Measurements from ENCODE around the gene SYNE3.
A peak's percentile ranks its signal among the peaks of the same experiment; 100 is the strongest.

Gene SYNE3

DNA sequence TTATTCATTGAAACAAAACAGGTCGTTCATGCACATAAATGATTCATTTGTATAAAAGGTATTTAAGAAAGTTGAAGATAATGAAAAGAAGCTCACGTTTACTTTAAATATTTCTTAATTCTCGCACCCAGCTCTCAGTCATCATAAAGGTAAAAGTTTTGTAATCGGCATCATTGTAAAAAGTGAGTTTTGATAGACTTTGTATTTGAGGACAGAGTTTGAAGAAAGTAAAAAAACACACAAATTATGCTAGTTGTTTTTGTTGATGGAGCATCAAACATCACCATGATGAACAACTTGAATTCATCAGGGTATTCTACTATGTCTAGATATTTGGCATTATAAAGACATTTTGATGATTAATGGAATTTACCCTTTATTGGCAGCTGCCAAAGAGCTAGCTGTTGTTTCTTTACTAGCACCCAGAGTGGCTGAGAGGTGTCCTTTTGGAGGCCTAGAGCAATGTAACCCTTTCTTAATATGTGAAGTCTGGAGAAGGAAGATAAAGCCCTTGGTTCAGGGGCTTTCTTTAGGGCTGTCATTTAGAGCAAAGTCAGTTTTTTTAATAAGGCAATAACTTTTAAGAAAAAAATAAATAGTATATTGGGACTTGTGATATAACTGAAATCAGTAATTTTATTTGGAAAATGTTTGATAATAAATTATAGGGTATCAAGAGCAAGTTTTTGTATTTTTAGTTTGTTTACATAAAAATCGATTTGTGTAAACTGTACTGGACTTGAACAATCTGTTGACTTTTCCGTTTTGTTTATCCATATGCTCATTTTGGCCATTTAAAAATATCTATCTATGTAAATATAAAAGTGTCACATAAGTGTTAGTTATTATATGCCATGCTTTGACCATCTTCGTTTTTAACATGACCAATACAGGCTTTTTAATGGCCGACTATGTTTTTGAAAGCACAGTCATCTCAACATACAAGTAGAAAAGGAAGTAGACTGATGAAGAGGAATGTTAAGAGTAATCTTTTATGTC, 25.8 kb upstream of the SYNE3 start:
- no peak for DNase-seq (ENCODE audit: low read depth in 2 of 3, low spot score in 1 of 3)

DNA sequence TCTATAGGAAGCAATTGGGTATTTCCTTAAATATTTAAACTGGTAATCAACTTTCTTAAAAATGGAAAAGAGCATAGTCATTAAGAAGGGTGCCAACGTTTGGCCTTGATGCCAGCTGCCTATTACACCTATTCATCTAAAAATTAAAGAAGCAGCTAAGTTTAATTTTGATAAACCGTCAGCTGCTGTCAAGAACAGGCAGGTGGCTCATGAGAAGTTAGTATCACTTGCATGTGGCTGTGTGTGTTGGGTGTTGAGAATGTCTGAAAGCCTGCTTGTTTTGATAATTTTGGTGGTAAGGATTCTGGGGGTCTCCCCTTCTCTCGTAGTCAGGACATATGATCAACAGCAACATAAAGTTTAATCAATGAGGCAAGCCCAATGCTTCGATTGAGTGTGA, 24.9 kb upstream of the SYNE3 start:
- no peak for DNase-seq (ENCODE audit: low read depth in 2 of 3, low spot score in 1 of 3)

DNA sequence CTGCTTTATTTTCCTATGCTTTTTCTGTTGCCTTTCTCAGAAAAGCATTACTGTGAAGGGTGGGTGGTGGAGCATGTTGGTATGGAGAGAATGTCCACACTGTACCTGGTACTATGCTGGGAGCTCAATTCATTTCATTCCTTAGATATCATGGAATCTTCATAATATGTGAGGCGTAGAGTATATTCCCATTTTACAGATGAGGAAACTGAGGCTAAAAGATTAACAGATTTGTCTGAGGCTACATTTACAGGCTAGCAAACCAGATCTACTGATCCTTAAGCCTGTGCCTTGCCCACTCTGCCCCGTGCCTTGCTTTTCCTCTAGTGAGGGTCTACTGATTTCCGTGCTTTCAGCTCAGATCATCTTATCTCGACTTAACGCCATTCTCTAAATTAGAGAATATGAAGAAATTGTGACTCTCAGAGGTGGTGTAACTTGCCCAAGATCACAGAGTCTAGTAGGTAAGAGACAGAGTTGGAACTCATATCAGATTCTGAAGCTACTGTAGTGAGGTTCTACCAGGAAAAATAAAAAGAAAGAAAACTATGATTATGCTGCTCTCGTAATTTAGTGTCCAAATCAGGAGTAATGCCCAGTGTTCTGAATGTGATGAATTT, 23.9 kb upstream of the SYNE3 start:
- no peak for DNase-seq (ENCODE audit: low read depth in 2 of 3, low spot score in 1 of 3)

DNA sequence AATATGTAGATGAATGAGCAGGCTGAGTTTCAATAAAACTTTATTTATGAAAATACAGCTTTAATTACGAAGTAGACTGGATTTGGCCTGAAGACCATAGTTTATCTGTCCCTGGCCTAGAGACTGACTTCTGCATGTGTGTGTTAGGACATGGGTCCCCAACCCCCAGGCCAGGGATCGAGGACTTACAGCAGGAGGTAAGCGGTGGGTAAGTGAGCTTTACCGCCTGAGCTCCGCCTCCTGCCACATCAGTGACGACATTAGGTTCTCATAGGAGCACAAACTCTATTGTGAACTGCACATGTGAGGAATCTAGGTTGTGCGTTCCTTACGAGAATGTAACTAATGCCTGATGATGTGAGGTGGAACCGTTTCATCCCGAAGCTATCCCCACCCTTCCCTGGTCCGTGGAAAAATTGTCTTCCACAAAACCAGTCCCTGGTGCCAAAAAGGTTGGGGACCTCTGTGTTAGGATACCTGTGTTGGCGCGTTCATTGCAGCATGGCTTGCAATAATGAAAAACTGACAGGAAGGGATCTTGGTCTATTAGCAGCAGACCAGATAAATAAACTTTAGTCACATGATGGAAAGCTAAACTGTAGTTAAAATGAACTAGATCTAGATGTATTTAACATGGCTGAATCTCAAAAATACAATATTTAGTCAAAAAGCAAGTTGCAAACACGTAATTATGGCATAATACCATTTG, 22.5 kb upstream of the SYNE3 start:
- no peak for DNase-seq (ENCODE audit: low read depth in 2 of 3, low spot score in 1 of 3)

DNA sequence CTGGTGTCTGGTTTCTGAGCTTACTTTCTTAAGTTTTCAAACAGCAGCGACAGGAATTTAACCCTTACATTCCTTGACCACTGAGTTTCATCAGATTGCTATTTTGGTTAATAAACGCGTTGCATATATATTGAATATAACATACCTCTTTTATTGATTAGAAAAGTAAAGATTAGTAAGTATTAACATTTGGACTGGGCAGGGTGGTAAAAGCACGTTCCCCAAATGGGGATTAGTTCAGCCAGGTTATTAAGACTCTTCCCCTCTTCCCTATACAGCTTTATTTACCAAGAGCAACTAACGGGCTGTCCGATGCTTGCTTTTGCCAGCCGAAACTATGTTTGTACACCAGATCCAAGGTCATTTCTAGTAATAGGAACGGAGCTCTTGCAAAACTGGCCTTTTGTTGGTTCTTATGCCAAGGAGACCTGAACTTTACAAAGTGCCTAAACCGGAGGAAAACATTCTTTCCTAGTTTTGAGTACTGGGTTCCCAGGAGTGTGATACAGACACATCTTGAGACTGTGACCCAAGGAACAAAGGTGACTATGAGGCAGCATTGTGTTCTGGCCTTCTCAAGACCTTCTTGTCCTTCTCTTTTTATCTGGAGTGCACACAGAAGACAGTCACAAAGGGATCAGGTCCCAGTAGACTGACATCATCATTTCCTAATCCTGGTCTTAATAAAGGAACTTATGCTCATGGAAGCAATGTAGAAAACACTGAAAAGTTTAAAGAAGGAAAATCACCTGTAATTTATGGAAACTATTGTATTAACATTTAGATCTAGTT, 21.0 kb upstream of the SYNE3 start:
- DNase-seq (ENCODE audit: low read depth in 2 of 3, low spot score in 1 of 3), result no peak

DNA sequence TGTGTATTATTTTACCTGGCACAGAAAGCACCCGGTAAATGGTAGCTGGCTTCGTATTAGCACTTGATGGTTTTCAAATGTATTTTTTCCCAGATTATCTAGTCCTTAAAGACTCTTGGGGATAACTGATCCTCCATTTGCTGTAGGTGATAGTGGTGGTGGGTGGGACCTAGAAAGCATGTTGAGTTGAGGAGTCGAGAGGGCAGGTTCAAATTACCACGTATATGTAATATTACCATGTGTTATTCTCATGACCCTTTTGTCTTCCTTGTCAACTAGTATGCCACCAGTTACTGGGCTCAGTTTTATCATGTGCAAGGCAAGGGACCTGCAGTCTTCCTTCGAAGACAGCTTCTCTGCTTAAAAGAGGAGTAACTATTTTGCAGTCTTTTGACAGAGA, 20.2 kb upstream of the SYNE3 start:
- no peak for DNase-seq (ENCODE audit: low read depth in 2 of 3, low spot score in 1 of 3)

DNA sequence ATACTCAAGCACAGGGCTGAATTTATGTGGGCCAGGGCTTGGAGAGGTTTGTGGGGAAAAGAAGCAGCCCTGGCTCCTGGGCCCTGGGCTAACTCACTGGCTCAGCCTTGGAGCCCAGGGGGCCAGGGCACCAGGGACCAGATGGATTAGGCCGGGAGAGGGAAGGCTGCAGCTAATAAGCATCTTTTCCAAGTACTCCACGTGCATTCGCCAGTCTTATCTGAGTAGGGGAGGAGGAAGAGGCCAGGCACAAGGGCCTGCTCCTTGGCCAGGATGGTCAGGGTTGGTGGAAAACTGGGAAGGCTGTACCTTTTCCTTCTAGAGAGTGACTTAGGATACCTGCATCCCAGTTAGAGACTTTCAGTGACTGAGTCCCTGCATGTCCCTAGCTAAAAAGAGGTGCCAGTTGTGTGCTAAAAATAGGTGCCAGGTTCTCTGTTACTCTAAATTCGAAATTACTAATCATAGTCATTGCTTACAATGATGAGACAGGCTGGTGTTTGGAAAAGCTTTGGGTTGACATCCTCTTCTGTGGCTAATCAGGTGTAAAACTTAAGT, 19.7 kb upstream of the SYNE3 start:
- no peak for DNase-seq (ENCODE audit: low read depth in 2 of 3, low spot score in 1 of 3)

DNA sequence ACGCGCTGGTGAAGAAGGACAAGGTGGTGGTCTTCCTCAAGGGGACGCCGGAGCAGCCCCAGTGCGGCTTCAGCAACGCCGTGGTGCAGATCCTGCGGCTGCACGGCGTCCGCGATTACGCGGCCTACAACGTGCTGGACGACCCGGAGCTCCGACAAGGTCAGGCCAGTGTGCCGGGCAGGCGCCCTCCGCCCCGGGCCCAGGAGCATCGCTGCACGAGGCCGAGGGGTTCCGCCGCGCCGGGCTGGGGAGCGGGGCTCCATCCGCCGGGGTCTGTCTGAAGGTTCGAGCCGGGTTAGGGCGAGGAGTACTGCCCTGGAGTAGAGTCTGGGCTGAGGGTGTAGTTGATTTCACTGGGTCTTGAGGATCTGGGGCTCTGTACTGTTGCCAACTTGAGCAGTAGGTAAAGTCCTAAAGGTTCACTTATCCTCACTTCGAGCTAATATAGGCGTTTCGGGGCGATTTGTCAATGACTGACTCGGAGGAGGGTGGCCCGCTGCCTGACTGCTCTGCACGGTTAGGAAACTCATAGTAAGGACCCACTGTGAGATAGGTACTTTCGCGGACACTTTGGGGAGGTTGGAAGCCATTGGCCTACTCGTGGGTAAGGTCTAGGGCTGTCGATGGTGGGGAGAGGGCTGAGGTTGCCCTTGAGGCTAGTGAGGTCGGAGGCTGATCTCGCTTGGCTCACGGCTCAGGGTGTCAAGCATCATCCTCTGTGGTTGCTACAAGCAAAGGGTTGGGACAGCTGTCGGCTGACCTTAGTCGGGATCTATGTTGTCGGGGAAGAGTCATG, 19.0 kb upstream of the SYNE3 start:
- no peak for DNase-seq (ENCODE audit: low read depth in 2 of 3, low spot score in 1 of 3)

DNA sequence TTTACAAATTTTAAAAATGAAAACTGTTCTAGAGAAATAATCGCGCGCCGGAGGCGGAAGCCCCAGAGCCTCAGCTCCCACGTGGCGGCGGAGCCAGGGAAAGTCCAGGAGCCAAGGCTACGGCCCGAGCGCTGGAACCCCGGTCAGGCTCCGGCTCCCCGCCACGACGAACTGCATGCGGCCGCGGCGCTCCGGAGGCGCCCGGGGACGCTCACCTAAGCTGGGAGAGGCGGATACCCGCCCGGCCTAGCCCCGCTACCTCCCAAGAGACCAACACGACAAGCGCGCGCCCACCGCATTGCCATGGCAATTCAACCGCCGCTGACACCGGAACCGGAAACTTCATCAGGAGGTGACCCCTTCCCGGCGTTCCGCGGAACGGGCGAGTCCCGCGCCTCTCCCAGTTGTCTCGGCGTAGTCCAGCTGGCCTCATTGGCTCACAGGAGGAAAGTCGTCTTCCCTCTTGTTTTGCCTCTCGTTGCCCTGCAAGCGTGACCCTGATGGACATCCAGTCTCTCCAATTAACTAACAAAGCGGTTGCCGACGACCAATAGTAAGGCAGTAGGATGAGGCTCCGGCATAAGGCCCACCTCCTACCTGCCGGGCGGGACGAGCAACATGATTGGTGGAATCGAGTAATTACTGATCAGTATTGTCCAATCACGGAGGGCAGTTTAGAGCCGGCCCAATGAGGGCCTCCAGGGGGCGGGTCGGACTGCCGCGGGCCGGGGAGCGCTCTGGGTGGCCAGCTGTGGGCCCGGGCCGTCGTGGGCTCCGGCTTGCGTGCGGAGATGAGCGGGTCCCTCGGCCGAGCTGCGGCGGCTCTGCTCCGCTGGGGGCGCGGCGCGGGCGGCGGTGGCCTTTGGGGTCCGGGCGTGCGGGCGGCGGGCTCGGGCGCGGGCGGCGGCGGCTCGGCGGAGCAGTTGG, 18.1 kb upstream of the SYNE3 start, which contains the start of gene GLRX5:
GLRX5 (plus strand) TSS at position 752 of the 927 bp plus-strand sequence; CDS start at position 792, 40 bp downstream.
- peak; percentile 94 to 97 (median 96) for DNase-seq (ENCODE audit: low read depth in 2 of 3, low spot score in 1 of 3)

DNA sequence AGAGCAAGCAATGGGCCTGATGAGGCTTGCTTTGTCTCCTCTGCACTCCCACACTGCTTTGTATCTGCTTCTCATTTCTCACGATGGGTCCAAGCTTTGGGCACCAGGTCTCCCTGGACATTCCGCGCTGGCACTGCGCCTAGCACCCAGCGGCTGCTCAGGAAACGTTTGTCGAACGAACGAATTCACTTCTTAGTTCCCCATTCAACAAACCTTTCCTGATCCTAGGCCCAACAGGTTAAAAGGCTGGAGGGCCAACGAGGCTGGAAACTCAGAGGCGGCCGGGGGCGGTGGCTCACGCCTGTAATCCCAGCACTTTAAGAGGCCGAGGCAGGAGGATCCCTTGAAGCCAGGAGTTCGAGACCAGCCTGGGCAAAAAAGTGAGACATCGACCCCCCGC, 17.4 kb upstream of the SYNE3 start:
- DNase-seq (ENCODE audit: low read depth in 2 of 3, low spot score in 1 of 3), result no peak

DNA sequence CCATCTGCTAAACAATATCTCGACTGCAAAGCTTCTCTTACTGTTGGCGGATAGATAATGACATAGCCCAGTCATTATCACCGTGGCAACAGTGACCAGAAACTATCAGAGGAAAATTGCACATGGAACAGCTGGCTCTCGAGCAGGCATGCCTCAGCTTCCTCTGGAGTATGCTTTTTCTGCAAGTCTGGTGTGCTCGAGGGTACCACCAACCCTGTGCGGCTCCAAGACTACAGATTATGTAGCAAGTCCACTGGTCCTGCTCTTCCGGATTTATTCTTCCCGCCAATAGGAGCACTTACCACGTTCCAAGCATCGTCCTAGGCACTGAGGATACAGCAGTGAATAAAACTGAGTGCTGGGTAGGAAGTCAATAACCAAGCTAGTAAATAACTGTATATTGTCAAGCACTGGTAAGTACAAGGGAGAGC, 17.0 kb upstream of the SYNE3 start:
- DNase-seq (ENCODE audit: low read depth in 2 of 3, low spot score in 1 of 3), result no peak

DNA sequence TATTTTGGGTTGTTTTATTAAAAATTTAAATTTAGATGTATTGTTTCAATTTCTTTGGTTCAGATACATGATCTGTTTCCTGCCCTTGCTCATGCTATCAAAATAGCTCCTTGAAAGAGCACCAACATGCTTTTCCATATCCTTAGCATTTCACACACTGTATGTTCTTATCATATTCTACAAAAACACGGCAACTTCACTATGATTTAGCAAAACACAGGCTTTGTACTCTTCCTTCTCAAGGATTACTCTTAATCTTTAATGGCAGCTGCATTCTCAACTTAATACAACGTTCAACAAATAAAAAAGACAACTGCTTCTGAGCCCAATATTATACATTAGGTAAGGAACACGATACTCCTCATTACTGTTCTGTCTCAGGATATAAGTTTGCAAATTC, 15.5 kb upstream of the SYNE3 start:
- DNase-seq (ENCODE audit: low read depth in 2 of 3, low spot score in 1 of 3), result no peak

DNA sequence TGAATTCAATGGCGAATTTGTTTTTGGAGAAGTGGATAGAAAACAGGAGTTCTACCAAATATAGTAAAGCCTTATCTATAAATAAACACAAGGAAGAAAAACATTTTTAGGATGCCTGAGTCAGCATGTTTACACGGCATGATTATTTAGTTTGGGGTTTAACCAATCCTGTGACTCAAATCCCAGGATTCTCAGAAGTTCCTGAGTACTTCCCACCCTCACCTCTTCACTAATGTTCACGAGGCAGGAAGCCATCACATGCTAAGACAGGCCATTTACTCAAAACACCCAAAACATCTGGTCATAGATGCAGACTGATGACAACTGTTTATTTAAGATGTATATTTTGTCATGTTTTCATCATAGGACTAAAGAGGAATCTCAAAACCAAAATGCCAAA, 15.0 kb upstream of the SYNE3 start:
- no peak for DNase-seq (ENCODE audit: low read depth in 2 of 3, low spot score in 1 of 3)

DNA sequence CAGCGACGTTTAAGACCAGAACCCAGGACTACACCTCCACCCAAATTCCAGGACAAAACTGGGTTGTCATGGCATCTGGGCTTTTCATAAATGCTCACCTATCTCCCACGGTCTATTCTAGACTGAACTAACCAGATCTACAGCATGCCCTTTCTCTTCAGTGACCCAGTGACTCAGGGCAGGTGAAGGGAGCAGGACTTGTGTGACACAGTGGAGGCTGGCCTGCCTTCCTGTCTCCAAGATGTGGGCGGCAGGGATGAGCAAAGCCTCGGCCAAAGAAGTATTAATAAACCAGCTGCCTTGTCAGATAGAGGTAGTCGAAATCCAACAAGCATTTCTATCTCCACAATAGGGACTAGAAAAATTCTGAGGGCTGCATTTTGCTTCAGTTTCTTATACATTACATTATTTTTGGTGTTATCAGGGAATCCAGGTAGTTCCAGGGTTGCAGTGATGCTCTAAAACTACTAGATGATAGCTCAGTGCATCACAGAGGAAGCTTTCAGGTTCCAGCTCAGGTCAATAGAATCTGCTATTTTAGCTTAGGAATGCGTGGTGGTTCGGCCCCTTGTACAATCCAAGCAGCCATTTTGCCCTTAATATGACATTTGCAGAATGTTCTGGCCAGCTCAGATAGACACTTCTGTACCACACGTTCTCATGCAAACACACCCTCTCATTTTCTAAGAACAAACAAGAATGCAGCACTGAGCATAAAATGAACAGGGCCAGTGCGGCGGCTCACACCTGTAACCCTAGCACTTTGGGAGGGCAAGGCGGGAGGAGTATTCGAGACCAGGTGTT, 14.2 kb upstream of the SYNE3 start:
- no peak for DNase-seq (ENCODE audit: low read depth in 2 of 3, low spot score in 1 of 3)

DNA sequence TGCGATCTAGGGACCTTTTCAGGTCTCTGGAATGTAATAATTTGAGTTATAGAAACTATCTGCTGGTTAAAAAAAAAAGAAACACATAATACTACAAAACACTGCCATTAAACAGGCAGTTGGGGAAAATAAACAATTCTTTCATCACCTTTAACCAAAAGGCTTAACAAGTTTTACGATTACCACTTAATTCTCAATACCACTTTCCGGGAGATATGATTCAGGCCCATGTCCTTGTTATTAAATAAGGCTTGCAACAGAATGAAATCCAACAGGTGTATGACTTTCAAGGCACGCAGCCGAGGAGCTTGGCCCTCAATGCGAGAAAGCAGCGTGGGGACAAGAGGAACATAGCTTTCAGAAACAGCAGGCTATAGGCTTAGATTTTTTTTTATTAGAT, 12.8 kb upstream of the SYNE3 start:
- no peak for DNase-seq (ENCODE audit: low read depth in 2 of 3, low spot score in 1 of 3)

DNA sequence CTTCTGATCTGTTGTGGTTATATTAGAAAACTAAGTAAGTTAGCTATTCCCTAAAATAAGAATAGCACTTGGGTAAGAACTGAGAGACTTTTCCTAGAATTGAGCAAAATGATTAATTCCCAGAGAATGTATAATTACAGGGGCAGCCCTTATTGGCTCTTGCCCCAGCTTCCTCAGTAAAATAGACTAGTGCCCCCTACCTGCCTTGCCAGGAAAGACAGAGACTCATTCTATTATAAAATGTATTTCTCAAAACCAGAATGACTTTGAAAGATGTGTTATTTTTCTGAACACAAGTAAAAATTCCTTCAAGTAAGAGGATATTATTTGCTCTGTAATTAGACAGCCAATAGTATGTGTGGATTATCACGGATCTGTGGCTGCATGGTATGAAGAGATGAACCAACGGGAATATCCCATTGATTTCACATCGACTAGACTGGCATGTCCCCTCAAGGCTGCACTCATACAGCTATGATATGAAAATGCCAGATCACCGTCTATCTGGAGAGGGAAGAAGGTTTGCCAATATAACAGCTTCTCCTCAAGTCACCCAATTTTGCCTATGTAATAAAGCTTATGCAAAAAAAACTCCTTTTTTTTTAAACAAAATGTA, 11.0 kb upstream of the SYNE3 start:
- DNase-seq (ENCODE audit: low read depth in 2 of 3, low spot score in 1 of 3), result peak in 1 of 3 donors; percentile 64
